ENCODE measurements around the gene NTNG1. TPM values are rescaled to one million over a fixed set of nuclear protein-coding genes. Genes with fewer than 3 reads are reported as not detected.

The NTNG1 gene
- total RNA-seq, 1 donor from 2014 or later, result 8.1 TPM

DNA sequence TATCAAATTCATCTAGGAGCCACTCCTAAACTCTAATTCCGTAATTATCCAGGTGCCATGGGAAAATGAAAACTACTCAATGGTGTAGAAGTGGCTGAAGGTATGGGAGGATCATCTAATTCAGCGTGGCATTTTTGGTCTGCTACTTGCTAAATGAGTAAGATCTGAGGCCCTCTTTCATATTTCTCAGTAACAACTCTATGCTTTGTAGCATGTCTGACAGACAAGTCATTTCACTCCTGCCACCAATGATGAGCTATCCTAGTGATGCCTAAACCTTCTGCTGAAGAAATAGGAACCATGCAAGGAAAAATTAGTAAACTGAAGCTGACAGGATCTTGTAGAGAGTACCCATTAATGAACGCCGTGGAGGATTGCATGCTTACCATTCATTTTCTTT is 145.3 kb downstream of the NTNG1 start:
- H3K79me2 ChIP-seq (ENCODE audit: insufficient read depth, low read length), result no peaks in the 10 kb centered on the region
- Mint-ChIP-seq H3K27me3 (ENCODE audit: low read depth, unreplicated experiment) (no peaks in the 10 kb centered on the region), H3K27ac (ENCODE audit: unreplicated experiment) (no peak overlapping the region), H3K9me3 (ENCODE audit: unreplicated experiment) (no peaks in the 10 kb centered on the region), H3K36me3 (ENCODE audit: low read depth, unreplicated experiment) (no peaks in the 10 kb centered on the region), H3K4me1 (ENCODE audit: low read depth, unreplicated experiment) (no peaks in the 10 kb centered on the region), H3K4me3 (ENCODE audit: unreplicated experiment) (no peak overlapping the region)
- no peak overlapping the region for H3K9ac ChIP-seq (ENCODE audit: low read length)
- H3K9me3 ChIP-seq (ENCODE audit: insufficient read depth, low read depth, low read length), result no peaks in the 10 kb centered on the region
- H3K36me3 ChIP-seq (ENCODE audit: insufficient read depth, low read length), result no peaks in the 10 kb centered on the region
- H3K4me3 ChIP-seq (ENCODE audit: insufficient read depth, low read depth, low read length), result no peak overlapping the region
- H4K20me1 ChIP-seq (ENCODE audit: insufficient read depth, low read length), result no peaks in the 10 kb centered on the region
- H3K4me1 ChIP-seq (ENCODE audit: insufficient read depth, low read length), result no peaks in the 10 kb centered on the region
- H3K27ac ChIP-seq (ENCODE audit: low read depth, low read length), result no peak overlapping the region
- H3K4me2 ChIP-seq (ENCODE audit: low read length), result no peak overlapping the region
- no peaks in the 10 kb centered on the region for H3K27me3 ChIP-seq (ENCODE audit: insufficient read depth, low read length)
- FAIRE-seq, result no peak
- no peak for DNase-seq (ENCODE audit: low read depth)
- no peak overlapping the region for H2AFZ ChIP-seq (ENCODE audit: low read depth, low read length)
- TF ChIP-seq EZH2 (IDR thresholded peaks at IDR 0.05; ENCODE audit: insufficient read depth, low read length), result no peak
- TF ChIP-seq, protein P1, sequence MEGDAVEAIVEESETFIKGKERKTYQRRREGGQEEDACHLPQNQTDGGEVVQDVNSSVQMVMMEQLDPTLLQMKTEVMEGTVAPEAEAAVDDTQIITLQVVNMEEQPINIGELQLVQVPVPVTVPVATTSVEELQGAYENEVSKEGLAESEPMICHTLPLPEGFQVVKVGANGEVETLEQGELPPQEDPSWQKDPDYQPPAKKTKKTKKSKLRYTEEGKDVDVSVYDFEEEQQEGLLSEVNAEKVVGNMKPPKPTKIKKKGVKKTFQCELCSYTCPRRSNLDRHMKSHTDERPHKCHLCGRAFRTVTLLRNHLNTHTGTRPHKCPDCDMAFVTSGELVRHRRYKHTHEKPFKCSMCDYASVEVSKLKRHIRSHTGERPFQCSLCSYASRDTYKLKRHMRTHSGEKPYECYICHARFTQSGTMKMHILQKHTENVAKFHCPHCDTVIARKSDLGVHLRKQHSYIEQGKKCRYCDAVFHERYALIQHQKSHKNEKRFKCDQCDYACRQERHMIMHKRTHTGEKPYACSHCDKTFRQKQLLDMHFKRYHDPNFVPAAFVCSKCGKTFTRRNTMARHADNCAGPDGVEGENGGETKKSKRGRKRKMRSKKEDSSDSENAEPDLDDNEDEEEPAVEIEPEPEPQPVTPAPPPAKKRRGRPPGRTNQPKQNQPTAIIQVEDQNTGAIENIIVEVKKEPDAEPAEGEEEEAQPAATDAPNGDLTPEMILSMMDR (IDR thresholded peaks at IDR 0.05; ENCODE audit: insufficient read depth, low read depth, low read length), result no peak

DNA sequence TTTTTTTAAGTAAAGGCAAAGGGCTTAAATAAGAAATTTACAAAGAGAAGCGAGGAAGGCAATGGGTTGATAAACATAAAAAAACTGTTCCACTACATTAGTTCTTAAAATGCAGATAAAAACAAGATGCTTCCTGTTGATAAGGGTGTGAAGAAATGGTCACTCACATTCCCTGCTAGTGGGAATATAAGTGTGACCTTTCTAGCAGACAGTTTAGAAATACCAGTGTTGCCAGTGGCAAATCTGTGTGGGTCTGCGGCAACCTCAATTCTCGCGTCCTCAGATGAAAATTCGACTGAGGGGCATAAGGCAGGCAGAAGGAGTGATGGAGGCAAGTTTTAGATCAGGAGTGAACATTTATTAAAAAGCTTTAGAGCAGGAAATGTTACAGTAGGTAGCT is 151.1 kb downstream of the NTNG1 start:
- H3K27ac Mint-ChIP-seq (ENCODE audit: unreplicated experiment), result no peak overlapping the region
- no peaks in the 10 kb centered on the region for H3K4me1 Mint-ChIP-seq (ENCODE audit: low read depth, unreplicated experiment)
- H3K4me3 Mint-ChIP-seq (ENCODE audit: unreplicated experiment), result no peak overlapping the region
- H3K9me3 ChIP-seq (ENCODE audit: insufficient read depth, low read depth, low read length), result no peaks in the 10 kb centered on the region
- no peaks in the 10 kb centered on the region for H3K9me3 Mint-ChIP-seq (ENCODE audit: unreplicated experiment)
- no peaks in the 10 kb centered on the region for H4K20me1 ChIP-seq (ENCODE audit: insufficient read depth, low read length)
- H3K9ac ChIP-seq (ENCODE audit: low read length), result no peak overlapping the region
- FAIRE-seq (no peak), DNase-seq (ENCODE audit: low read depth) (no peak)
- no peaks in the 10 kb centered on the region for H3K27me3 ChIP-seq (ENCODE audit: insufficient read depth, low read length)
- no peak overlapping the region for H3K4me2 ChIP-seq (ENCODE audit: low read length)
- H2AFZ ChIP-seq (ENCODE audit: low read depth, low read length), result no peak overlapping the region
- H3K36me3 Mint-ChIP-seq (ENCODE audit: low read depth, unreplicated experiment), result no peaks in the 10 kb centered on the region
- H3K36me3 ChIP-seq (ENCODE audit: insufficient read depth, low read length), result no peaks in the 10 kb centered on the region
- no peak for TF ChIP-seq EZH2 (IDR thresholded peaks at IDR 0.05; ENCODE audit: insufficient read depth, low read length)
- TF ChIP-seq, protein P1 (IDR thresholded peaks at IDR 0.05; ENCODE audit: insufficient read depth, low read depth, low read length), result no peak
- H3K79me2 ChIP-seq (ENCODE audit: insufficient read depth, low read length), result no peaks in the 10 kb centered on the region
- no peaks in the 10 kb centered on the region for H3K27me3 Mint-ChIP-seq (ENCODE audit: low read depth, unreplicated experiment)
- H3K27ac ChIP-seq (ENCODE audit: low read depth, low read length), result no peak overlapping the region
- H3K4me3 ChIP-seq (ENCODE audit: insufficient read depth, low read depth, low read length), result no peak overlapping the region
- no peaks in the 10 kb centered on the region for H3K4me1 ChIP-seq (ENCODE audit: insufficient read depth, low read length)

DNA sequence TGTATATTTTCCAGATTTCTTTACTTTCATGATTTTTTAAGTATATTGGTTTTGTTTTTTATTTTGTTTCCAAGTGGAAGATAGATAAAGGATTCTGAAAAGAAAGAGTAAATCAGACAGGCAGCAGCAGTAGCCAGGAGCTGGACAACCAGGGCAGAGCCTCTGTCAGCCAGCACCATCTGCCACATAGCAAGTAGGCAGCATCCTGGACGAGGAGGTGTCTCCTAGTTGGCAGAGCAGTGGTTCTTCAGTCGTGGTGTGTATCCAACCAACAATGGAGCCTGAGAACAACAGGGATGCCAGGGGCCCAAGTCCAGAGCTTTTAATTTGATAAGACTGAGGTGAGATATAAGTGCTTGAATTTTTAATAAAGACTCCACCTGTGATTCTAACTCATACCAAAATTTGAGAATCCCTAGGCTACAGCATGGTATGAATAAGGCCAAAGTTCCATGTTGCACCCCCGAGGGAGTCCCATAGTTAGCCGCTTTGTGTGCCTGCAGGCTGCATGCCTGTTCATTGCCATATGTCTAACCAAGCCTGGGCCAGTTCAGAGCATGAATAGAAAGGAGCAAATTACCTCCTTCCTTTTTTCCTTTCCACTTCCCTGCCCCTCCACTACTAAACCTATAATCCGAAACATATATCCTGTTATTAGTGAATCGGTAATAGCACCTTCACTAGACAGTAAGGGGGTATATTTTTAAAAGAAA is 153.2 kb downstream of the NTNG1 start:
- no peaks in the 10 kb centered on the region for H3K27me3 Mint-ChIP-seq (ENCODE audit: low read depth, unreplicated experiment)
- no peak overlapping the region for H3K27ac Mint-ChIP-seq (ENCODE audit: unreplicated experiment)
- Histone ChIP-seq H3K4me1 (ENCODE audit: insufficient read depth, low read length) (no peaks in the 10 kb centered on the region), H3K9me3 (ENCODE audit: insufficient read depth, low read depth, low read length) (no peaks in the 10 kb centered on the region), H3K36me3 (ENCODE audit: insufficient read depth, low read length) (no peaks in the 10 kb centered on the region), H3K27me3 (ENCODE audit: insufficient read depth, low read length) (no peaks in the 10 kb centered on the region), H3K27ac (ENCODE audit: low read depth, low read length) (no peak overlapping the region), H3K4me2 (ENCODE audit: low read length) (no peak overlapping the region), H3K4me3 (ENCODE audit: insufficient read depth, low read depth, low read length) (no peak overlapping the region), H4K20me1 (ENCODE audit: insufficient read depth, low read length) (no peaks in the 10 kb centered on the region), H3K79me2 (ENCODE audit: insufficient read depth, low read length) (no peaks in the 10 kb centered on the region), H2AFZ (ENCODE audit: low read depth, low read length) (no peak overlapping the region), H3K9ac (ENCODE audit: low read length) (no peak overlapping the region)
- DNase-seq (ENCODE audit: low read depth) (no peak), FAIRE-seq (no peak)
- no peaks in the 10 kb centered on the region for H3K36me3 Mint-ChIP-seq (ENCODE audit: low read depth, unreplicated experiment)
- H3K4me3 Mint-ChIP-seq (ENCODE audit: unreplicated experiment), result no peak overlapping the region
- no peak for TF ChIP-seq EZH2 (IDR thresholded peaks at IDR 0.05; ENCODE audit: insufficient read depth, low read length)
- TF ChIP-seq, protein P1 (IDR thresholded peaks at IDR 0.05; ENCODE audit: insufficient read depth, low read depth, low read length), result no peak
- H3K9me3 Mint-ChIP-seq (ENCODE audit: unreplicated experiment), result no peaks in the 10 kb centered on the region
- no peaks in the 10 kb centered on the region for H3K4me1 Mint-ChIP-seq (ENCODE audit: low read depth, unreplicated experiment)
